ENCODE measurements around the gene CDC45. TPM values are rescaled to one million over a fixed set of nuclear protein-coding genes. Genes with fewer than 3 reads are reported as not detected.

The CDC45 gene
- total RNA-seq, 2 experiments from 2014 or later = 109 to 111 TPM

DNA sequence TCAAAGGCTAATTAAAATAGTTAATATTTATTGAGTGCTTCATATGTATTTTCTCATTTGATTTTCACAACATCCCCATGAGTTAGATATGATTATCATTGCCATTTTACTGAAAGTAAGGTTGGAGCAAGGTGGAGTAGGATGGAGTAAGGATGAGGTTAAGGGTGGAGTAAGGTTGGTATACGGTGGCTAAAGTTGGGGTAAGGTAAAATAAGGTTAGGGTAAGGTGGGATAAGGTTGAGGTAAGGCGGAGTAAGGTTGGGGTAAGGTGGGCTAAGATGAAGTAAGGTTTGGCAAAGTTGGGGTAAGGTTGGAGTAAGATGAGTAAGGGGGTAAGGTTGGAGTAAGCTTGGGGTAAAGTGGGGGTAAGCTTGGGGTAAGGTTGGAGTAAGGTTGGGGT lies 90.3 kb downstream of the CDC45 start:
- TF ChIP-seq CTCF (IDR thresholded peaks at IDR 0.05) = no peak
- CTCF ChIA-PET = no interaction called here
- POLR2A ChIA-PET = no interaction called here
- intact Hi-C loops (cut with micrococcal nuclease) = no loop called here
- ATAC-seq = no peak
- DNase-seq = no peak
- Mint-ChIP-seq H3K27ac (no peak overlapping the region), H3K4me1 (ENCODE audit: low read depth) (no peaks in the 10 kb centered on the region), H3K27me3 (no peaks in the 10 kb centered on the region), H3K9me3 (no peaks in the 10 kb centered on the region), H3K4me3 (no peak overlapping the region), H3K36me3 (ENCODE audit: low read depth) (no peaks in the 10 kb centered on the region)

Other genes with a start within 250 kb of the CDC45 start
- under 1 TPM; 0.45 to 0.65 TPM for gene CLTCL1, start 188.2 kb upstream of the CDC45 start, total RNA-seq
- 10 to 100 TPM; 29.7 to 30.5 TPM for gene HIRA, start 48.2 kb upstream of the CDC45 start, total RNA-seq
- 10 to 100 TPM; 39.8 to 40.9 TPM for gene MRPL40, start 47.4 kb upstream of the CDC45 start, total RNA-seq
- 10 to 100 TPM; 26.9 to 29.8 TPM for gene C22orf39, start 32.2 kb upstream of the CDC45 start, total RNA-seq
- gene UFD1, start 727 bp upstream of the CDC45 start, total RNA-seq = 10 to 100 TPM; 65.0 to 78.0 TPM
- not detected for gene CLDN5, start 44.5 kb downstream of the CDC45 start, total RNA-seq
- gene SEPTIN5, start 234.6 kb downstream of the CDC45 start, total RNA-seq = 1 to 10 TPM; 1.3 to 1.5 TPM
- not detected for gene GP1BB, start 243.6 kb downstream of the CDC45 start, total RNA-seq